ENCODE measurements around the gene NEAT1. TPM values are rescaled to one million over a fixed set of nuclear protein-coding genes. Genes with fewer than 3 reads are reported as not detected.

Gene NEAT1
- total and polyA plus RNA-seq, 8 donors = 106 to 1,441 (median 149) TPM

DNA sequence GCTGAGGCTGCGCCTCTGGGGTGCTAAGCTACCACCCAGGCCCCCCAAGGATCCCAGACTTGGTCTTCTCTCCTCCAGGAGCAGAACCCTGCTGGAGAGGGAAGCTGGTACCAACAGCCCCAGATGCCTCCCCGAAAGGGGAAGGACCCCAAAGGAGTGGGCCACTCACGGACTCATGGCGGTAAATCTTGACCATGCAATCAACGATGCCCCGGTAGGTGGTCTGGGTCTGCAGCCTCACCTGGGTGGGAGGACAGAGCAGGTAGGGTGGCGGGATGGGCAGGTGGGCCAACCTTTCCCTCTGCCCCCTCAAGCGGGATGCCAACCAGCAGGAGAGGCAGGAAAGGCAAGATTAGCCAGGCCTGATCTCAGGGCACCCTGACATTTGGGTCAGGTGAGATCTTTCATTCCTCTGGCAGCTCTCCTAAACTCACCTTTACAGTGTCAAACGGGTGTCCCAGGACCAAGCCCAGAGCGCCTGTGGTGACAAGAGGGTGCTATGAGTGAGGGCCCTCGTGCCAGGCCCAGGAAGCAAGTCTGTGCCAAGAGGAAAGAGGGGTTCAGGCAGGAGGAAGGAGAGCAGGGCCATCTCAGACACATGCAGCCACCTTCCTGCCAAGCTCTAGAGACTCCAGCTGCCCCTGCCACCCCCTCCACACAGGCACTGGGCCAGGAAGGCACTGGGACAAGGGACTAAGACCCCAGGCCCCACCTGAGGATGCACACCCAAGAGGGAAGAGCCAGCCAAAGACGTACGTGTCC lies 42.7 kb upstream of the NEAT1 start:
- H3K27me3 ChIP-seq = no peaks in the 10 kb centered on the region
- no peak for ATAC-seq
- no peak overlapping the region for H3K4me3 ChIP-seq
- TF ChIP-seq, protein P1, sequence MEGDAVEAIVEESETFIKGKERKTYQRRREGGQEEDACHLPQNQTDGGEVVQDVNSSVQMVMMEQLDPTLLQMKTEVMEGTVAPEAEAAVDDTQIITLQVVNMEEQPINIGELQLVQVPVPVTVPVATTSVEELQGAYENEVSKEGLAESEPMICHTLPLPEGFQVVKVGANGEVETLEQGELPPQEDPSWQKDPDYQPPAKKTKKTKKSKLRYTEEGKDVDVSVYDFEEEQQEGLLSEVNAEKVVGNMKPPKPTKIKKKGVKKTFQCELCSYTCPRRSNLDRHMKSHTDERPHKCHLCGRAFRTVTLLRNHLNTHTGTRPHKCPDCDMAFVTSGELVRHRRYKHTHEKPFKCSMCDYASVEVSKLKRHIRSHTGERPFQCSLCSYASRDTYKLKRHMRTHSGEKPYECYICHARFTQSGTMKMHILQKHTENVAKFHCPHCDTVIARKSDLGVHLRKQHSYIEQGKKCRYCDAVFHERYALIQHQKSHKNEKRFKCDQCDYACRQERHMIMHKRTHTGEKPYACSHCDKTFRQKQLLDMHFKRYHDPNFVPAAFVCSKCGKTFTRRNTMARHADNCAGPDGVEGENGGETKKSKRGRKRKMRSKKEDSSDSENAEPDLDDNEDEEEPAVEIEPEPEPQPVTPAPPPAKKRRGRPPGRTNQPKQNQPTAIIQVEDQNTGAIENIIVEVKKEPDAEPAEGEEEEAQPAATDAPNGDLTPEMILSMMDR (IDR thresholded peaks at IDR 0.05) = no peak
- H3K9me3 ChIP-seq = no peaks in the 10 kb centered on the region
- peak overlapping the region in 1 of 2 donors; percentile 15 for H3K27ac ChIP-seq
- no peaks in the 10 kb centered on the region for H3K36me3 ChIP-seq
- intact Hi-C loops (cut with DNase I) = no loop called here
- H3K4me1 ChIP-seq = peaks cover 24 to 55% of the 10 kb centered on the region in 2 donors
- DNase-seq = no peak

DNA sequence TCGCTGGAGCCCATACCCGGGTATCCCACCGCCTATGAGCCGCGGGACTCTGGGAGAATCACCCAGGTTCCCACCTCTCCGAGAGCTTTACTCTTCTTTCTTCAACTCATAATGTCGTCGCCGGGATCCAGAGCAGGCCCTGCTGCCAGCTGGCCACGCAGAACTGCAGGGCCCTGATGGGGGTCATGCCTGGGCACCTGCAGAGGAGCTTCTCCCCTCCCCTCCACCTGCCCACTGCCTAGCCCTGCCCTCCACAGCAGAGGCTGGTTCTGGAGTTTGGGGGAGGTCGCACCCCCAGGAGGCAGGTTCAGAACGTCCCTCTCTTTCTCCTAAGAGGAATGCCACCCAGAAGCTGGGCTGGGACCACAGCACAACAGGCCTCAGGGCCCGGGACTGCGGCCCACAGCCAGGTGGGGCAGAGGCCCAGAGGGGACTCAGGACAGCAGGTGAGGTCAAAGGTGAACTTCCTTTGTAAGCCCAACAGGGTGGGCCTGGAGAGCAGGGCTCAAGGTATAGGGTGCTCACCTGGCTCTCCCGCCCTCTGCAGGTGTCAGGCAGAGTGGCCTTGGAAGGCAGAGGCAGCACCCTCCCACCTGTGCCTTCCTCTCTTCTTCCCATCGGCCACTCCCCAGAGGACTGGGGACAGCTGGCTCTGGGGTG lies 42.0 kb upstream of the NEAT1 start:
- ATAC-seq (no peak), DNase-seq (no peak)
- intact Hi-C loops (cut with DNase I) = no loop called here
- TF ChIP-seq, protein P1 (IDR thresholded peaks at IDR 0.05) = no peak
- Histone ChIP-seq H3K4me3 (no peak overlapping the region), H3K9me3 (no peaks in the 10 kb centered on the region), H3K27me3 (no peaks in the 10 kb centered on the region), H3K36me3 (no peaks in the 10 kb centered on the region), H3K4me1 (peaks cover 24 to 63% of the 10 kb centered on the region in 2 donors), H3K27ac (peak overlapping the region; percentile 98)

DNA sequence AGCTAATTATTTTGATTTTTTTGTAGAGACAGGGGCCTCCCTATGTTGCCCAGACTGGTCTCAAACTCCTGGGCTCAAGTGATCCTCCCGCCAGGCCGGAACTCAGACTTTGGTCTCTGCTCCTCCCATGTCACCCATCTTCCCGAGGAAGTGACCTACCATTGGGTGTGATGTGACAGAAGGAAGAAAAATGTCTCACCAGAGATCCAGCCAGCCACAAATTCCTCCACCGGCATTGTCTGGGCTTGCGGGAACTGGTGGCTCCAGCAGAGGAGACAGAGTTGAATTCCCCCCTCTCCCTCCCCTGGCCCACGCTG lies 40.9 kb upstream of the NEAT1 start:
- Histone ChIP-seq H3K4me1 (peaks cover 27 to 70% of the 10 kb centered on the region in 2 donors), H3K4me3 (peak overlapping the region; percentile 37), H3K27me3 (no peaks in the 10 kb centered on the region), H3K27ac (peak overlapping the region; percentile 98), H3K9me3 (no peaks in the 10 kb centered on the region), H3K36me3 (no peaks in the 10 kb centered on the region)
- intact Hi-C loops (cut with DNase I) = no loop called here
- ATAC-seq = peak; percentile 10
- peak in 2 of 4 donors; percentile 49 to 72 for DNase-seq
- TF ChIP-seq, protein P1 (IDR thresholded peaks at IDR 0.05) = no peak

DNA sequence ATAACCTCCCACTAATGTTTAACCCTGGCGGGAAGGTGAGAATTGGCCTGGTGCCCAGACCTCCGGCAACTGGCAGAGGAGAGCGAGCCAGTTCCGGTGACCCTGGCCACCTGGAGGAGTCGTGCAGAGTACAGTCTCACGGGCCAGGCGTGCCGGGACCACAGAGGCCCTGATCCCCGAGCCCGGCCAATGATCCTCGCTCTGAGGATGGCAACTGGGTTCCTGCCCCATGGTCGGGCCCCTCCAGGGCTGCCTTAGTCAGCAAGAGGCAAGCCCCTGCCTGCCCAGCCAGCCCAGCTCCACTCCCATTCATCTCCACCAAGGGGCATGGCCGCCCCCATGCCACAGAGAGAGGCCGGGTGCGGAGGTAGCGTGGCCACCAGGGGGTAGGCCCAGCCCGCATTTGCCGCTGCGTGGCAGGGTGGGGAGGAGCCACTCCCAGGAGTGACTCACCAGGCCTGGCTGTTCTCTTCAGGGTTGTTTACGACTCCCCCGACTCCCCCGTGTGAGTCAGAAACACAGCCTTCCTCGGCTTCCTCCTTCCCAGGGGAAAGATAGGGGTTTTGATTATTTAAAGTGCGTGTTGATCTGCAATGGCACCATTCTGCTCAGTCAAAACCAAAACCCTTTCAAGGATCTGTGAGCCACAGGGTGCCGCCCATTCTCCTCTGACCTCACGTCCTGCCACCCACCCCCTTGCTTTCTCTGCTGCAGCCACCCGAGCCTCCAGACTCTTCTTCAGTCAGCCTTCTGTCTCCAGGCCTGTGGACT lies 40.4 kb upstream of the NEAT1 start, which contains the start of gene SLC25A45:
Gene SLC25A45, minus strand, starts transcription at position 614 of the 771 bp plus-strand sequence. CDS start 695 bp downstream, outside the sequence.
- peaks cover 30 to 75% of the 10 kb centered on the region in 2 donors for H3K4me1 ChIP-seq
- ATAC-seq (peak; percentile 92), DNase-seq (peak; percentile 80 to 96 (median 92))
- no peaks in the 10 kb centered on the region for H3K9me3 ChIP-seq
- no peaks in the 10 kb centered on the region for H3K27me3 ChIP-seq
- peak within 1 kb of the TSS; percentile 98 for H3K27ac ChIP-seq
- intact Hi-C loops (cut with DNase I) = no loop called here
- peak within 1 kb of the TSS; percentile 37 for H3K4me3 ChIP-seq
- TF ChIP-seq, protein P1 (IDR thresholded peaks at IDR 0.05) = peak; percentile 69 to 92
- no peaks in the 10 kb centered on the region for H3K36me3 ChIP-seq
